Measurements from ENCODE around the gene FAIM.
"Not testable (repeated sequence)": the region's sequence is repeated elsewhere in the genome, so short reads cannot be mapped to it uniquely, and the experiment has no call there.

The FAIM gene, protein sequence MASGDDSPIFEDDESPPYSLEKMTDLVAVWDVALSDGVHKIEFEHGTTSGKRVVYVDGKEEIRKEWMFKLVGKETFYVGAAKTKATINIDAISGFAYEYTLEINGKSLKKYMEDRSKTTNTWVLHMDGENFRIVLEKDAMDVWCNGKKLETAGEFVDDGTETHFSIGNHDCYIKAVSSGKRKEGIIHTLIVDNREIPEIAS

GRCh38 chr3:138608322-138609135 lies at the start of gene FAIM:
TSS of gene FAIM (plus strand) at chr3:138608771. CDS start at chr3:138619727, 10,956 bp downstream.
- DNase-seq (ENCODE audit: low read depth in 2 of 2), result peak; percentile 43 to 44

GRCh38 chr3:138559134-138559533 lies 49.4 kb upstream of the FAIM start:
- no peak for DNase-seq (ENCODE audit: low read depth in 2 of 2)

DNA sequence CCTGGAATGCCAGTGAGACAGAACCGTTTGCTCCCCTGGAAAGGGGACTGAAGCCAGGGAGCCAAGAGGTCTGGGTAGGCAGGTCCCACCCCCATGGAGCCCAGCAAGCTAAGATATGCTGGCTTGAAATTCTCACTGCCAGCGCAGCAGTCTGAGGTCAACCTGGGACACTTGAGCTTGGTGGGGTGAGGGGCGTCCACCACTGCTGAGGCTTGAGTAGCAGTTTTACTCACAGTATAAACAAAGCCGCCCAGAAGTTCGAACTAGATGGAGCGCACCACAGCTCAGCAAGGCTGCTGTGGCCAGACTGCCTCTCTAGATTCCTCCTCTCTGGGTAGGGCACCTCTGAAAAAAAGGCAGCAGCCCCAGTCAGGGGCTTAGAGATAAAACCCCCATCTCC lies 48.1 kb upstream of the FAIM start:
- DNase-seq (ENCODE audit: low read depth in 2 of 2), result no peak

DNA sequence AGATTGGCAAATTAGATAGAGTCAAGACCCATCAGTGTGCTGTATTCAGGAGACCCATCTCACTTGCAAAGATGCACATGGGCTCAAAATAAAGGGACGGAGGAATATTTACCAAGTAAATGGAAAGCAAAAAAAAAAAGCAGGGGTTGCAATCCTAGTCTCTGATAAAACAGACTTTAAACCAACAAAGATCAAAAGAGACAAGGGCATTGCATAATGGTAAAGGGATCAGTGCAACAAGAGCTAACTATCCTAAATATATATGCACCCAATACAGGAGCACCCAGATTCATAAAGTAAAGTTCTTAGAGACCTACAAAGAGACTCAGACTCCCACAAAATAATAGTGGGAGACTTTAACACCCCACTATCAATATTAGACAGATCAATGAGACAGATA lies 45.7 kb upstream of the FAIM start:
- DNase-seq (ENCODE audit: low read depth in 2 of 2), result not testable (repeated sequence)

DNA sequence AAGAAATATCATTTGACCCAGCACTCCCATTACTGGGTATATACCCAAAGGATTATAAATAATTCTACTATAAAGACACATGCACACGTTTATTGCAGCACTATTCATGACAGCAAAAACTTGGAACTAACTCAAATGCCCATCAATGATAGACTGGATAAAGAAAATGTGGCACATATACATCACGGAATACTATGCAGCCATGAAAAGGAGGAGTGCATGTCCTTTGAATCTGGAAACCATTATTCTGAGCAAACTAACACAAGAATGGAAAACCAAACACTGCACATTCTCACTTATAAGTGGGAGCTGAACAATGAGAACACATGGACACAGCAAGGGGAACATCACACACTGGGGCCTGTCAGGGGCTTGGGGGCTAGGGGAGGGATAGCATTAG lies 42.3 kb upstream of the FAIM start:
- not testable (repeated sequence) for DNase-seq (ENCODE audit: low read depth in 2 of 2)

- no peak for DNase-seq (ENCODE audit: low read depth in 2 of 2)
These were observed 41.2 kb upstream of the FAIM start for GRCh38 chr3:138567403-138567802.

- DNase-seq (ENCODE audit: low read depth in 2 of 2), result no peak
These were observed 39.5 kb upstream of the FAIM start for GRCh38 chr3:138569090-138569489.

DNA sequence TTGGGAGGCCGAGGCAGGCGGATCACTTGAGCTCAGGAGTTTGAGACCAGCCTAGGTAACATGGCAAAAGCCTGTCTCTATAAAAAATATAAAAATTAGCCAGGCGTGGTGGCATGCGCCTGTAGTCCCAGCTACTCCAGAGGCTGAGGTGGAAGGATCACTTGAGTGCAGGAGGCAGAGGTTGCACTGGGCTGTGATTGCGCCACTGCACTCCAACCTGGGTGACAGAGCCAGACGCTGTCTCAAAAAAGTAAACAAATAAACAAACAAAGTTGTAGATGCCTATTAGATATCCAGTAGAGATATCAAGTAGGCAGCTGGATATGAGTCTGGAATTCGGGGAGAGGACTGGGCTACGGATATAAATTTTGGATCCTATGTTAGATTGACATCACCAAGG lies 38.9 kb upstream of the FAIM start:
- DNase-seq (ENCODE audit: low read depth in 2 of 2), result not testable (repeated sequence)

DNA sequence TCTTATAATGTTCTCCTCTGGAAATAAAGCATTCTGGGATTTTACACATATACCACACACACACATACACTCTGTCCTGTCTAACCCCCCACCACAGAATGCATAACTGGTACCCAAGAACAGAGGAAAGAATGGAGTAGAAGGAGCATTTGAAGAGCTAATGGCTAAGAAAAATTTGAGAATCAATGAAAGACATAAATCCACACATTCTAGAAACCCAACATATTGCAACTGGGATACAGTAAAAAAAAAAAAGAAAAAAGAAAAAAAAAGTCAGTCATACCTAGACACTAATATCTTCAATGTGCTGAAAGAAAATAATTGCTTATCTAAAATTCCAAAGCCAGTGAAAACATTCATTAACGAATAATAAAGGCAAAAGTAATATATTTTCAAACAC lies 35.4 kb upstream of the FAIM start:
- DNase-seq (ENCODE audit: low read depth in 2 of 2), result no peak

GRCh38 chr3:138578141-138578540 lies 30.4 kb upstream of the FAIM start:
- no peak for DNase-seq (ENCODE audit: low read depth in 2 of 2)

DNA sequence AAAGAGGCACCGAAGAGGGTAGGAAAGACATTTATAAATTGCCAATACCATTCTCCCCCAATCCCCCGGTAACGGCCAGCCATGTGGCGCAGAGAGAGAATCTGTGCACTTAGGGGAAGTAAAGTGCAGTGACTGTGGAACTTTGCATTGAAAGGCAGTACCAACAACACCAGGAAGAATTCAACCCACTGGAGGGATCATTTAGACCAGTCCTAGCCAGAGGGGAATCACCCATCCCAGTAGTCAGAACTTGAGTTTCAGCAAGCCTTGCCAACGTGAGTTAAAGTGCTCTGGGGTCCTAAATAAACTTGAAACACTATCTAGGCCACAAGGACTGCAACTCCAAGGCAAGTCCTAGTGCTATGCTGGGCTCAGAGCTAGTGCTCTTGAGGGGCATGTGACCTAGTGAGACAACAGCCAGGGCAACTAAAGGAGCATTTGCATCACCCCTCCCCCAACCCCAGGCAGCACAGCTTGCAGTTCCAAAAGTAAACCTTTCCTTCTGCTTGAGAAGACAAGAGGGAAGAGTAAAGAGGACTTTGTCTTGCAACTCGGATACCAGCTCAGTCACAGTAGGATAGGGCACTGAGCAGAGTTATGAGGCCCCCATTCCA lies 29.5 kb upstream of the FAIM start:
- DNase-seq (ENCODE audit: low read depth in 2 of 2), result no peak

DNA sequence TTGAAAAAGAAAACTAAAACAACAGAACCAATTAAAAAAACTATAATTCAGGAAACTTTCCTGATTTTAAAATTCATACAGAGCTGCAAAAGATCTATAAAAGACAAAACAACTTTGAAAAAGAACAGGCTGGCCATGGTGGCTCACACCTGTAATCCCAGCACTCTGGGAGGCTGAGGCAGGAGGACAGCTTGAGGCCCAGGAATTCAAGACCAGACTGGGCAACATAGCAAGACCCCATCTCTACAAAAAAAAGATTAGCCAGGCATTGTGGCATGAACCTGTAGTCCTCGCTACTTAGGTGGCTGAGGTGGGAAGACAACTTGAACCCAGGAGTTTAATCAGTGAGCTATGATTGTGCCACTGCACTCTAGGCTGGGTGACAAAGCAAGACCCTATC lies 21.2 kb upstream of the FAIM start:
- DNase-seq (ENCODE audit: low read depth in 2 of 2), result no peak

DNA sequence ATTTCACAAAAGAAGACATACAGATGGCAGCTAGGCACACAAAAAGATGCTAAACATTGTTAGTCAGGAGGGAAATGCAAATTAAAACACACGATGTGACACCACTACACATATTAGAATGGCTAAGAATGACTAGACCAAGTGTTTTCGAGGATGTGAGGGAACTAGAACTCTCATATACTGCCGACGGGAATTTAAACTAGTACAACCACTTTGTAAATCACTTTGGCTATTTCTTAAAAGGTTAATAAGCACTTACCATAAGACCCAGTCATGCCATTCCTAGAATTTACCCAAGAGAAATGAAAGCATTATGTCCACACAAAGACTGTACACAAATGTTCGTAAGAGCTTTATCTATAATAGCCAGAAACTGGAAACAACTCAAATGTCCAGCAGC lies 20.1 kb upstream of the FAIM start:
- no peak for DNase-seq (ENCODE audit: low read depth in 2 of 2)

- DNase-seq (ENCODE audit: low read depth in 2 of 2), result no peak
These were observed 17.2 kb upstream of the FAIM start for GRCh38 chr3:138591392-138591791.

GRCh38 chr3:138593488-138594149 lies 15.0 kb upstream of the FAIM start:
- DNase-seq (ENCODE audit: low read depth in 2 of 2), result no peak

DNA sequence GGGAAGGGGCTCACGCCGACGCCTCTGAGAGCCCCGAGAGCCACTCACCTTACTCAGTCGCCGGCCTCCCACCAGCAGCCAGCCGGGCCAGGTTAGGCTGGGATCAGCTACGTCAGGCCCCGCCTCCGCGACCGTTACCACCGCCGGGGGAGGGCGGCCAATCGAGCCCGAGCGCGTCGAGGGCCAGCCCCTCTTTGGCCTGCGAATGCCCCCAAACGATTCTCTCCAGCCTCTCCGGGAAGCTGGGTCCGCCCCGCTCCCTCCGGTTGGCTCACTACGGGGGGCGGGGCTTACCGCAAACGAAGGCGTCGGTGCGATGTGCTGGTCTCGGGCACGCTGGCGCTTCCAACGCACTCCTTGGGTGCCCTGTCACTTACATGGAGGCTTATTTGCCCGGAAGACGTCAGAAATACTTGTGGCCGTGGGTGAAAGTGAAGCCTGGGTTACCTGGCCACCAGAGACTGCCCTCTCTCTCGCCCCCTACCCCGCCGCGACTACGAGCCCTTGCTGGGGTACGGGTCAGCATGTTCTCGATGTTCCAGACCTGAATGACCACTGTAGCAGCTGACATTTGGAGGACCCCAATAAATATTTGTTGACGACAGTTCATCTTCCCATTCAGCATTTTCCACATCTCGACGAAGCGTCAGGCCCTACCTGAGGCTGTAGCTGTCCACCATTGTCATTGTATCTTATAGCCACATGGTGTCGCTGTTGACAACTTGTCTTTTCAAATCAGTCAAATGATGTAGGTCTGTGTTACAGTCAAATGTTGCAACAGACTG lies 14.2 kb upstream of the FAIM start, which contains the start of gene CEP70:
CEP70 (minus strand) TSS at position 111 of the 785 bp plus-strand sequence. CDS start 21,333 bp downstream, outside the sequence.
- peak; percentile 82 to 85 for DNase-seq (ENCODE audit: low read depth in 2 of 2)

GRCh38 chr3:138594935-138595610 lies 13.5 kb upstream of the FAIM start:
- no peak for DNase-seq (ENCODE audit: low read depth in 2 of 2)

DNA sequence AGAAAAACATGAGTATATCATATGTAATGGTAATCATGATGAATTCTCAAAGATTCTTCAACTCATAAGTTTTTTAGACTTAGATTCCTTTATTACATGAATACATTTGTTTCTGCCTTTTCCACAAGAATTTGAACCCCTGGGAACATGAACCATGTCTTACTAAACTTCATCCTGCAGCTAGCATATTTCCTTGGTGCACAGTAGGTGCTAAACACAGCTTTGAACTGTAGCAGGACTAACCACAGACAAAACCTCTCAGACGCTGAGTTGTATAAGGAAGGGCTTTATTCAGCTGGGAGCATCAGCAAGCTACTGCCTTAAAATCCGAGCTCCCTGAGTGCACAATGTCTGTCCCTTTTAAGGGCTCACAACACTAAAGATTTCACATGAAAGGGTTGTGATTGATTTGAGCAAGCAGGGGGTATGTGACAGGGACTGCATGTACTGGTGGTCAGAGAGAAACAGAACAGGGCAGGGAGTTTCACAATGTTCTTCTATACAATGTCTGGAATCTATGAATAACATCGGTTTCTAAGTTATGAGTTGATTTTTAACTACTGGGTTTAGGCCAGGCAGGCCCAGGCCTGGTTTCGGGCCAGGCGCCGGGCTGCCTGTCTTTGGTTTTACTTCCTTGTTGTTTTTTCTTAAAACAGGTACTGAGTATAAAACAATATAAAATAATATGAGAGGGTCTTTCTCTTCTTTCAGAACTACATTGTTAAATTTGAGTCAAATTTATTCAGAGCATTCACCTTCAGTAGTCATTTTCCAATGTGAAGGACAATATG lies 11.2 kb upstream of the FAIM start:
- DNase-seq (ENCODE audit: low read depth in 2 of 2), result not testable (repeated sequence)

DNA sequence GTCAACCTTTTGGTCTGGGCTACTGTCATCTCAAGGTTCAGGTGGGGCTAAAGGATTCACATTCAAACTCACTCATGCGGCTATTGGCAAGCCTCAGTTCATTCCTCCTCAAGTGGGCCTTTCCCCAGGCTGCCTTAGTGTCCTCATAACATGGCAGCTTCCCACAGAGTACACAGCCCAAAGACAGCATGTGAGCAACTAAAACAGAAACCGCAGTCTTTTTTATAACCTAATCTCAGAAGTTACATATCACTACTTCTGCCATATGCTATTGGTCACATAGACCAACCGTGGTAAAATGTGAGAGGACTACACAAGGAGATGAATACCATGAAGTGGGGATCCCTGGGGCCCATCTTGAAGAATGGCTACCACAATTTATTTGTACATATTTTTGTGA lies 10.0 kb upstream of the FAIM start:
- DNase-seq (ENCODE audit: low read depth in 2 of 2), result no peak

- no peak for DNase-seq (ENCODE audit: low read depth in 2 of 2)
These were observed 8.3 kb upstream of the FAIM start for GRCh38 chr3:138600100-138600745.
